GM12873 (cell line): Measurements from ENCODE around the gene FEZ2.

Experiments
- TF ChIP-seq, protein P1 (sequence below): IDR thresholded peaks from 2 replicates; pipeline ENCODE4 v1.5.1; 2012; ENCODE audit warnings: low read depth, mild to moderate bottlenecking, moderate library complexity, low read length, control low read depth; ENCODE audit not compliant: insufficient read depth; ENCODE audit errors: missing control alignments

The FEZ2 gene

DNA sequence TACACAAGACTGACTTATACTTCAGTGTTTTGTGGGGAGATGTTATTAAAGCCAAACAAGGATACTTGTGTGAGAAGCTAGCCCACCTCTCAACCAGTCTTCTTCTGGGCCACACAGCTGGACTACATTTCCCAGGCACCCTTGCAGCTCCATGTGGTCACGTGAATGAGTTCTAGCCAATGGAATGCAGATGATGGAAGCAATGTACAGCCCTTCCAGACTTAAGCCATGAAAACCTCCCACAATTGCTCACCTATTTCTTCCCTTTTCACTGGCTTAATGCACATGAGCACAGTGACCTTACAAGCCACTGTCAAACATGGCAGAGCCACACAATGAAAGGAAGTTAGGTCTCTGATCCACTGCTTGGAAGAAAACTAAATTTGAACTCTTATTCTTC lies 20.4 kb upstream of the FEZ2 start:
- TF ChIP-seq, protein P1, sequence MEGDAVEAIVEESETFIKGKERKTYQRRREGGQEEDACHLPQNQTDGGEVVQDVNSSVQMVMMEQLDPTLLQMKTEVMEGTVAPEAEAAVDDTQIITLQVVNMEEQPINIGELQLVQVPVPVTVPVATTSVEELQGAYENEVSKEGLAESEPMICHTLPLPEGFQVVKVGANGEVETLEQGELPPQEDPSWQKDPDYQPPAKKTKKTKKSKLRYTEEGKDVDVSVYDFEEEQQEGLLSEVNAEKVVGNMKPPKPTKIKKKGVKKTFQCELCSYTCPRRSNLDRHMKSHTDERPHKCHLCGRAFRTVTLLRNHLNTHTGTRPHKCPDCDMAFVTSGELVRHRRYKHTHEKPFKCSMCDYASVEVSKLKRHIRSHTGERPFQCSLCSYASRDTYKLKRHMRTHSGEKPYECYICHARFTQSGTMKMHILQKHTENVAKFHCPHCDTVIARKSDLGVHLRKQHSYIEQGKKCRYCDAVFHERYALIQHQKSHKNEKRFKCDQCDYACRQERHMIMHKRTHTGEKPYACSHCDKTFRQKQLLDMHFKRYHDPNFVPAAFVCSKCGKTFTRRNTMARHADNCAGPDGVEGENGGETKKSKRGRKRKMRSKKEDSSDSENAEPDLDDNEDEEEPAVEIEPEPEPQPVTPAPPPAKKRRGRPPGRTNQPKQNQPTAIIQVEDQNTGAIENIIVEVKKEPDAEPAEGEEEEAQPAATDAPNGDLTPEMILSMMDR: no peak

DNA sequence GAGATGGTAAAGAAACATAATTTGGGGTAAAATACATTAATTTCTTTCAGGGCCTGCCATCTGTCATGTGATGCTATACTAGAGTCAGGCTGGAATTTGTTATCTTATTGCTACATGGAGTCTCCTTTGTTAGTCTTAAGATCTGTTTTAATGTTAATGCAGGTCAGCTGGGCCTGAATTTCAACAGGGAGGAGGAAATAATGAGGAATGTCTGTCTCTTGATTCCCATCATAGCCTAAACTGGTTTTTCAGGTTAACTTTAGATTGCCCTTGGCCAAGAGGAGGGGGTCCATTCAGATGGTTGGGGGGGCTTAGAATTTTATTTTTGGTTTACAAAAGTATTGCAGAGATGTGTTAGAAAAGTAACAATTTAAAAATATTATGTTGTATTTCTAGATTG lies 19.0 kb upstream of the FEZ2 start:
- TF ChIP-seq, protein P1: no peak

DNA sequence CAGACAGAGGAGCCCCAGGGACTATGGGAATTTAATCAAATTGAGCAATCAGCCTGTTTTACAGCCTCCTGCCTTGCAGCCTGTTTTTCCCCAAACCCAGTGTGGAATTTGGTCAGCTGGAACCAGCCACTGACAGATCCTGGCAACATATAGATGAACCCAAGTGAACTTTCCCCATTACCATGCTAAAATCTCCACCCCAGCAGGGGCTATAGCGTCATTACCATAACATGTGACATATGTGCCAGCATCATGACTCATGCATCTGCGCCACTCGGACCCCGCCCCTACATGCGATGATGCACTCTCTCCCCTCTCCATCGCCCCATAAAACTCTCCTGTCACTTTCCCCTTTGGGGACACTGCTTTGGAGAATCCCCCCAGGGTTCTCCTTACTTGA lies 17.3 kb upstream of the FEZ2 start:
- TF ChIP-seq, protein P1: no peak

DNA sequence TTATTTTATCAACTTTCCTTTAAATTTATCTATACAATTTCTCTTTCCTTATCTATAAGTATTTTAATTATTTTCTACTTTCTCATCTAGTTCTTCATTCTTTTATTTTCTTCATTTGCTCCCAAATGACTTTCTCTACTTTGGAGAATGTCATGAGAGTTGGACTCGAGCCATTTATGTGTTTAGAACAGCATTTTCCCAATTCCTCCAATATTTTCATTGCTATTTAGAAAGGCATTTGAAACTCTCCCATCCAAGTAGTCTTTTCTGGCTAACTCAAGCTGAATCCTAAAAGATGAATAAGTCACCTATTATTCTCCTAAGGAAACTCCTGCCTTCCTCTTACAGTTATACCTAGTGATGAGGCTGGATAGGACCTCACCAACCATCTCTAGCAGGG lies 15.8 kb upstream of the FEZ2 start:
- TF ChIP-seq, protein P1: no peak

DNA sequence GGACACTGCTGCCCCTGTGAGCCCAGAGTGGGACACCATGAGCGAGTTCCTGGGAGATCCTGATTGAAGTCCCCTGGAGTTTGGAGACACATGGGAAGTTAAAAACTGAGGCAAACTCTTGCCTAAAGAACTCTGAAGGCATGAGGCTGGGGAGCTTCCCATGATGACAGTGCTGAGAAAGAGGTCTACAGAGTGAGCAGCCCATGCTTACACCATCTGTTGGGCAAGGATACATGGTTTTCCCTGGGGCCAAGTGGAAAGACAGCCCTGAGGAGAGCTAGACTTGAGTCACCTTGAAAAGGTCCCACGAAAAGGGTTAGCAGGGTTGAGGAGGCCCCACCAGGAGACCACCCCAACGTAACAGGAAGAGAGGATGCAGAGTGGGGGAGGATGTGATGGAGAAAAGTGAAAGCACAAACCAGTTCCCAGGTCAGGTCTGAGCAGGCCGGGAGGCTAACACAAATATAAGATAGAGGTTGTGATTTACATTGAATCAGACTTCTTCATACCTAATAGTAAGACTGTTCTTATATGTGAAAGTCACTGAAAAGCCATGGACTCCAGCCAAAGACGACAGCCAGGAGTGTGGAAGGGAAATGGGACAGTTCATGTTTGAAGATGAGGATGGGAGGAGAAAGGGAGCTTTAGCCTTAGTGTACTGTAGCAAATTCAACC lies 13.5 kb upstream of the FEZ2 start:
- TF ChIP-seq, protein P1: no peak

DNA sequence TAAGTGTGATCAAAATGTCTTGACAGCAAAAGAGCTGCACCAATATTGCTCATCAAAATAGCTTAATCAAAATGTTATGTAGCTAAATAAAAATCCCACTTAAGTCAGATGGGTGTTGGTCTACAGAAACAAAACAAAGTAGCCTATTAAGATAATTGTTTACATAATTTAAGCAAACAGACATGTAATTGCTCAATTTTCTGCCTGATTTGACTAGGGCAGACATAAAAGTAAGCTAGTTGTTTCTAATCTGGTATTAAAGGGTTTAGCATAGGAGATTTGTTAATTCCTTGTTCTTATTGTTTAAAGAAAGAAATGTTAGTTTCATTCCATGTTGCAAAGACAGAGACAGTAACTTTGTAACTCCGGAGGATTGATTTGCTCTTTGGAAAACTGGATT lies 11.5 kb upstream of the FEZ2 start:
- TF ChIP-seq, protein P1: no peak

DNA sequence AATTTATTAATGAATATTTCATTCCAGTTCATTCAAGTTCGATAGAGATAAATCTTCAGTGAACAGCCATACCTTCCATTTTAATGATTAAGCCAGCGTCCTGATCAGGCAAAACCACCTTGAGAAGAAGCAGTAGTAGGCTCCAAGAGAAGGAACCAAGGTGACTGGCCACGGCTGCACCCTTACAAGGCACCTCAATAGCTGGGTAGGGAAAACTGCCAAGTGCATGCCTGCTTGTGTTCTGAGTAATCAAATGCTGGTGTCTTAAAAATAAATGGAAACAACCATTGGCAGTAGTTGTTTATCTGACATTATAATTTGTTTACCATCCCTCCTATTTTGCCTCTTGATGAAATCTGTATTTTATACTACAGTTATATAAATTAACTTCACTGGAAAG lies 10.0 kb upstream of the FEZ2 start:
- TF ChIP-seq, protein P1: no peak
